HepG2 (cell line): ENCODE results near the gene DBN1. TPM values are rescaled to one million over a fixed set of nuclear protein-coding genes. Genes with fewer than 3 reads are reported as not detected.

Experiments used
- ADNP ChIP-seq: sonication (generic); formaldehyde crosslinking; IDR thresholded peaks from 2 replicates; pipeline ENCODE4 v1.4.0; 2020; ENCODE audit warnings: missing genetic modification reagents
- ATF1 ChIP-seq: IDR thresholded peaks from 2 replicates; pipeline ENCODE4 v1.6.1; 2016; ENCODE audit warnings: mild to moderate bottlenecking, control low read depth
- ATM ChIP-seq: fragments of 450-650 bp; IDR thresholded peaks from 2 replicates; pipeline ENCODE4 v1.7.1; 2017; ENCODE audit warnings: mild to moderate bottlenecking, borderline replicate concordance
- BRCA1 ChIP-seq: sonication (generic); formaldehyde crosslinking; IDR thresholded peaks from 2 replicates; pipeline ENCODE4 v1.4.0; 2020; ENCODE audit warnings: missing genetic modification reagents
- CHD4 ChIP-seq: fragments of 200-600 bp; sonication (generic); IDR thresholded peaks from 2 replicates; pipeline ENCODE4 v1.7.0; 2017; ENCODE audit warnings: mild to moderate bottlenecking, low read length, borderline replicate concordance
- HOXA3 ChIP-seq: sonication (generic); formaldehyde crosslinking; IDR thresholded peaks from 2 replicates; pipeline ENCODE4 v1.5.0; 2020; ENCODE audit warnings: missing genetic modification reagents
- JARID2 ChIP-seq: sonication (generic); formaldehyde crosslinking; IDR thresholded peaks from 2 replicates; pipeline ENCODE4 v1.8.1; 2023; ENCODE audit warnings: missing genetic modification reagents, inconsistent platforms; ENCODE audit not compliant: insufficient replicate concordance
- MZF1 ChIP-seq: sonication (generic); formaldehyde crosslinking; IDR thresholded peaks from 2 replicates; pipeline ENCODE4 v1.8.1; 2023; ENCODE audit warnings: mild to moderate bottlenecking, missing genetic modification reagents, borderline replicate concordance
- NFE2L1 ChIP-seq: sonication (generic); formaldehyde crosslinking; IDR thresholded peaks from 2 replicates; pipeline ENCODE4 v1.4.0; 2020; ENCODE audit warnings: missing genetic modification reagents, mild to moderate bottlenecking, borderline replicate concordance
- RBAK ChIP-seq: sonication (generic); formaldehyde crosslinking; IDR thresholded peaks from 2 replicates; pipeline ENCODE4 v1.5.1; 2020; ENCODE audit warnings: mild to moderate bottlenecking, missing genetic modification reagents
- RNF2 ChIP-seq: fragments of 450-650 bp; conservative IDR thresholded peaks from 2 replicates; pipeline ENCODE4 v1.6.1; 2016; ENCODE audit warnings: low read depth
- ZMYM2 ChIP-seq: sonication (generic); formaldehyde crosslinking; IDR thresholded peaks from 2 replicates; pipeline ENCODE4 v1.8.0; 2022; ENCODE audit warnings: mild to moderate bottlenecking, missing genetic modification reagents
- ZNF101 ChIP-seq: sonication (generic); formaldehyde crosslinking; IDR thresholded peaks from 2 replicates; pipeline ENCODE4 v1.4.0; 2020; ENCODE audit warnings: mild to moderate bottlenecking, low read depth, missing genetic modification reagents, borderline replicate concordance
- ZNF263 ChIP-seq: sonication (generic); formaldehyde crosslinking; IDR thresholded peaks from 2 replicates; pipeline ENCODE4 v1.4.0; 2020; ENCODE audit warnings: missing genetic modification reagents
- ZNF432 ChIP-seq: sonication (generic); formaldehyde crosslinking; IDR thresholded peaks from 2 replicates; pipeline ENCODE4 v1.5.0; 2020; ENCODE audit warnings: missing genetic modification reagents, mild to moderate bottlenecking, borderline replicate concordance
- ZNF577 ChIP-seq: sonication (generic); formaldehyde crosslinking; IDR thresholded peaks from 2 replicates; pipeline ENCODE4 v1.4.0; 2020; ENCODE audit warnings: mild to moderate bottlenecking, low read depth, missing genetic modification reagents, borderline replicate concordance
- ZNF598 ChIP-seq: sonication (generic); formaldehyde crosslinking; IDR thresholded peaks from 2 replicates; pipeline ENCODE4 v1.5.1; 2020; ENCODE audit warnings: mild to moderate bottlenecking, missing genetic modification reagents, borderline replicate concordance
- ZNF772 ChIP-seq: sonication (generic); formaldehyde crosslinking; IDR thresholded peaks from 2 replicates; pipeline ENCODE4 v1.5.0; 2020; ENCODE audit warnings: mild to moderate bottlenecking, missing genetic modification reagents
- polyA plus RNA-seq, 8 experiments: library from polyadenylated mRNA; depleted of rRNA in 3 of 8; stranded (reverse) in 7 of 8; unstranded in 1 of 8; fragments of >200 nt; fragmentation: Illumina TruSeq in 4 of 8; extraction: Trizol in 4 of 8; gene quantifications; 2 replicates each; pipeline versions ENCODE4 v1.2.1 to v1.2.3, GENCODE V29; 2011 to 2016; ENCODE audit warnings: low read depth in 4 of 8, missing spikeins in 1 of 8, mixed read lengths in 1 of 8; ENCODE audit not compliant: insufficient read depth in 1 of 8
- total RNA-seq, 5 experiments: library from RNA; depleted of rRNA; stranded (reverse); fragments of >200 nt; fragmentation: Illumina TruSeq; extraction: Trizol; gene quantifications; 2 replicates each; pipeline ENCODE4 v1.2.3, GENCODE V29; 2016; ENCODE audit warnings: low read depth in 1 of 5
- TF ChIP-seq, protein P1 (sequence below): sonication (generic); formaldehyde crosslinking; IDR thresholded peaks from 2 replicates; pipeline ENCODE4 v1.4.0; 2020; ENCODE audit warnings: mild to moderate bottlenecking, missing genetic modification reagents
- TF ChIP-seq, protein P2 (sequence below): IDR thresholded peaks from 2 replicates; pipeline ENCODE4 v1.6.1; 2016; ENCODE audit warnings: low read depth, missing genetic modification reagents, missing compliant biosample characterization
- TF ChIP-seq, protein P3 (sequence below): sonication (generic); formaldehyde crosslinking; IDR thresholded peaks from 2 replicates; pipeline ENCODE4 v1.4.0; 2020; ENCODE audit warnings: missing genetic modification reagents, mild to moderate bottlenecking, borderline replicate concordance

The DBN1 gene
- total and polyA plus RNA-seq, 2 of the 13 experiments (the other 11 are each of a cell fraction or from before 2014, with no cell fraction given), result 27.0 to 37.3 TPM

DNA sequence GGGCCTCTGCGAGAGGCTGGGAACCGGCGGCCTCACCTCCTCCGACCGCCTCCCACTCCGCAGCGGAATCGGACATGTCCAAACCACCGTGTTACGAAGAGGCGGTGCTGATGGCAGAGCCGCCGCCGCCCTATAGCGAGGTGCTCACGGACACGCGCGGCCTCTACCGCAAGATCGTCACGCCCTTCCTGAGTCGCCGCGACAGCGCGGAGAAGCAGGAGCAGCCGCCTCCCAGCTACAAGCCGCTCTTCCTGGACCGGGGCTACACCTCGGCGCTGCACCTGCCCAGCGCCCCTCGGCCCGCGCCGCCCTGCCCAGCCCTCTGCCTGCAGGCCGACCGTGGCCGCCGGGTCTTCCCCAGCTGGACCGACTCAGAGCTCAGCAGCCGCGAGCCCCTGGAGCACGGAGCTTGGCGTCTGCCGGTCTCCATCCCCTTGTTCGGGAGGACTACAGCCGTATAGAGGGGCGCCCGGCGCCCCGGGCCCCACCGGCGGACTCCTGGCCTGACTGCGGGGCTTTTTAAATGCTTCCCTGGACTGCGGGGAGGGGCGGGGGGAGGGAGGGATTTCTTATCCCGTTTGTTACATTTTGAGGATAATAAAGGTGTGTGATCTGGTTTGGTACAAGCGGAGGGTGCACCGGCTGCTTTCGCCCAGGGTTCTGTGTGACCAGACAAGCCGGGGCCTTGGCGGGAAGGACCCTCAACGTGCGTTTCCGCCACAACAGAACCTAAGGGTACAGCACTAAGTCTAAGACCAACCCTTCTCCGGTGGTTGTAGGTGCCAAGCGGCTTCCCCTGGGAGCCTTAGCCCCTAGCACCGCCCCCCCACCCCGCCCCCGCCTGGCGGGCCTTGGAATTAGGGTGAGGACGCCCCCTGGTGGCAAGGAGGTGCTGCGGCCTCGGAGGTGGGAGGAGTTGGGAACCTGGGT is 17.5 kb downstream of the DBN1 start (continued):
- TF ChIP-seq, protein P1, sequence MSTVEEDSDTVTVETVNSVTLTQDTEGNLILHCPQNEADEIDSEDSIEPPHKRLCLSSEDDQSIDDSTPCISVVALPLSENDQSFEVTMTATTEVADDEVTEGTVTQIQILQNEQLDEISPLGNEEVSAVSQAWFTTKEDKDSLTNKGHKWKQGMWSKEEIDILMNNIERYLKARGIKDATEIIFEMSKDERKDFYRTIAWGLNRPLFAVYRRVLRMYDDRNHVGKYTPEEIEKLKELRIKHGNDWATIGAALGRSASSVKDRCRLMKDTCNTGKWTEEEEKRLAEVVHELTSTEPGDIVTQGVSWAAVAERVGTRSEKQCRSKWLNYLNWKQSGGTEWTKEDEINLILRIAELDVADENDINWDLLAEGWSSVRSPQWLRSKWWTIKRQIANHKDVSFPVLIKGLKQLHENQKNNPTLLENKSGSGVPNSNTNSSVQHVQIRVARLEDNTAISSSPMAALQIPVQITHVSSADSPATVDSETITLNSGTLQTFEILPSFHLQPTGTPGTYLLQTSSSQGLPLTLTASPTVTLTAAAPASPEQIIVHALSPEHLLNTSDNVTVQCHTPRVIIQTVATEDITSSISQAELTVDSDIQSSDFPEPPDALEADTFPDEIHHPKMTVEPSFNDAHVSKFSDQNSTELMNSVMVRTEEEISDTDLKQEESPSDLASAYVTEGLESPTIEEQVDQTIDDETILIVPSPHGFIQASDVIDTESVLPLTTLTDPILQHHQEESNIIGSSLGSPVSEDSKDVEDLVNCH (CRISPR knock-in tag), result no peak
- TF ChIP-seq ZNF101 (CRISPR knock-in tag) (no peak), ZNF432 (CRISPR knock-in tag) (no peak), JARID2 (no peak), ADNP (no peak), ZNF598 (no peak), ATF1 (CRISPR knock-in tag) (no peak), MZF1 (no peak), ZNF772 (CRISPR knock-in tag) (0 out of 2 replicates have a peak, but pooled peaks have one; percentile 19), ATM (no peak), CHD4 (no peak), ZNF263 (CRISPR knock-in tag) (peak; percentile 70; the same call in 1 of the 2 replicates), ZMYM2 (CRISPR knock-in tag) (no peak), NFE2L1 (CRISPR knock-in tag) (no peak), RNF2 (no peak), ZNF577 (CRISPR knock-in tag) (no peak), BRCA1 (no peak), HOXA3 (CRISPR knock-in tag) (no peak), RBAK (CRISPR knock-in tag) (no peak)
- TF ChIP-seq, protein P2, sequence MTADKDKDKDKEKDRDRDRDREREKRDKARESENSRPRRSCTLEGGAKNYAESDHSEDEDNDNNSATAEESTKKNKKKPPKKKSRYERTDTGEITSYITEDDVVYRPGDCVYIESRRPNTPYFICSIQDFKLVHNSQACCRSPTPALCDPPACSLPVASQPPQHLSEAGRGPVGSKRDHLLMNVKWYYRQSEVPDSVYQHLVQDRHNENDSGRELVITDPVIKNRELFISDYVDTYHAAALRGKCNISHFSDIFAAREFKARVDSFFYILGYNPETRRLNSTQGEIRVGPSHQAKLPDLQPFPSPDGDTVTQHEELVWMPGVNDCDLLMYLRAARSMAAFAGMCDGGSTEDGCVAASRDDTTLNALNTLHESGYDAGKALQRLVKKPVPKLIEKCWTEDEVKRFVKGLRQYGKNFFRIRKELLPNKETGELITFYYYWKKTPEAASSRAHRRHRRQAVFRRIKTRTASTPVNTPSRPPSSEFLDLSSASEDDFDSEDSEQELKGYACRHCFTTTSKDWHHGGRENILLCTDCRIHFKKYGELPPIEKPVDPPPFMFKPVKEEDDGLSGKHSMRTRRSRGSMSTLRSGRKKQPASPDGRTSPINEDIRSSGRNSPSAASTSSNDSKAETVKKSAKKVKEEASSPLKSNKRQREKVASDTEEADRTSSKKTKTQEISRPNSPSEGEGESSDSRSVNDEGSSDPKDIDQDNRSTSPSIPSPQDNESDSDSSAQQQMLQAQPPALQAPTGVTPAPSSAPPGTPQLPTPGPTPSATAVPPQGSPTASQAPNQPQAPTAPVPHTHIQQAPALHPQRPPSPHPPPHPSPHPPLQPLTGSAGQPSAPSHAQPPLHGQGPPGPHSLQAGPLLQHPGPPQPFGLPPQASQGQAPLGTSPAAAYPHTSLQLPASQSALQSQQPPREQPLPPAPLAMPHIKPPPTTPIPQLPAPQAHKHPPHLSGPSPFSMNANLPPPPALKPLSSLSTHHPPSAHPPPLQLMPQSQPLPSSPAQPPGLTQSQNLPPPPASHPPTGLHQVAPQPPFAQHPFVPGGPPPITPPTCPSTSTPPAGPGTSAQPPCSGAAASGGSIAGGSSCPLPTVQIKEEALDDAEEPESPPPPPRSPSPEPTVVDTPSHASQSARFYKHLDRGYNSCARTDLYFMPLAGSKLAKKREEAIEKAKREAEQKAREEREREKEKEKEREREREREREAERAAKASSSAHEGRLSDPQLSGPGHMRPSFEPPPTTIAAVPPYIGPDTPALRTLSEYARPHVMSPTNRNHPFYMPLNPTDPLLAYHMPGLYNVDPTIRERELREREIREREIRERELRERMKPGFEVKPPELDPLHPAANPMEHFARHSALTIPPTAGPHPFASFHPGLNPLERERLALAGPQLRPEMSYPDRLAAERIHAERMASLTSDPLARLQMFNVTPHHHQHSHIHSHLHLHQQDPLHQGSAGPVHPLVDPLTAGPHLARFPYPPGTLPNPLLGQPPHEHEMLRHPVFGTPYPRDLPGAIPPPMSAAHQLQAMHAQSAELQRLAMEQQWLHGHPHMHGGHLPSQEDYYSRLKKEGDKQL (CRISPR knock-in tag), result no peak
- TF ChIP-seq, protein P3, sequence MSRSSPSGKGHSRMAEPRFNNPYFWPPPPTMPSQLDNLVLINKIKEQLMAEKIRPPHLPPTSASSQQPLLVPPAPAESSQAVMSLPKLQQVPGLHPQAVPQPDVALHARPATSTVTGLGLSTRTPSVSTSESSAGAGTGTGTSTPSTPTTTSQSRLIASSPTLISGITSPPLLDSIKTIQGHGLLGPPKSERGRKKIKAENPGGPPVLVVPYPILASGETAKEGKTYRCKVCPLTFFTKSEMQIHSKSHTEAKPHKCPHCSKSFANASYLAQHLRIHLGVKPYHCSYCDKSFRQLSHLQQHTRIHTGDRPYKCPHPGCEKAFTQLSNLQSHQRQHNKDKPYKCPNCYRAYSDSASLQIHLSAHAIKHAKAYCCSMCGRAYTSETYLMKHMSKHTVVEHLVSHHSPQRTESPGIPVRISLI (CRISPR knock-in tag), result no peak
